Neural cell (in vitro differentiated cells): ENCODE data around the gene SLC23A3. TPM values are rescaled to one million over a fixed set of nuclear protein-coding genes. Genes with fewer than 3 reads are reported as not detected.

Source experiments
- H2AFZ ChIP-seq: fragments of 200-600, 300-800 bp; sonication (generic), shearing (Covaris generic); 2 replicates; pipeline ENCODE4 v1.6.0; 2014; ENCODE audit warnings: low read depth, mild to moderate bottlenecking, antibody characterized with exemption, low read length, moderate library complexity
- H3F3A ChIP-seq: fragments of 200-600 bp; shearing (Covaris generic); 2 replicates; pipeline ENCODE4 v1.6.1; 2016; ENCODE audit warnings: mild to moderate bottlenecking, moderate library complexity, mixed read lengths, antibody characterized with exemption, low read length; ENCODE audit not compliant: insufficient read depth, poor library complexity, severe bottlenecking
- H3K27ac ChIP-seq: fragments of 200-600, 300-800 bp; sonication (generic), shearing (Covaris generic); 2 replicates; pipeline ENCODE4 v1.5.1; 2014; ENCODE audit warnings: mild to moderate bottlenecking, low read length, moderate library complexity
- H3K27me3 ChIP-seq: fragments of 300-800, 200-600 bp; sonication (generic), shearing (Covaris generic); 2 replicates; pipeline ENCODE4 v1.6.0; 2014; ENCODE audit warnings: mild to moderate bottlenecking, low read depth, low read length, moderate library complexity; ENCODE audit not compliant: insufficient read depth
- H3K36me3 ChIP-seq: fragments of 300-800, 200-600 bp; sonication (generic), shearing (Covaris generic); 2 replicates; pipeline ENCODE4 v1.5.1; 2014; ENCODE audit warnings: mild to moderate bottlenecking, antibody characterized with exemption, low read length, moderate library complexity; ENCODE audit not compliant: insufficient read depth
- H3K4me2 ChIP-seq: fragments of 300-800, 200-600 bp; sonication (generic), shearing (Covaris generic); 2 replicates; pipeline ENCODE4 v1.6.0; 2014; ENCODE audit warnings: mild to moderate bottlenecking, low read length
- H3K4me3 ChIP-seq: fragments of 300-800, 200-600 bp; sonication (generic), shearing (Covaris generic); 2 replicates; pipeline ENCODE4 v1.5.1; 2014; ENCODE audit warnings: mild to moderate bottlenecking, low read length, moderate library complexity
- H3K79me2 ChIP-seq: fragments of 200-600 bp; shearing (Covaris generic); replicated peaks from 2 replicates; pipeline ENCODE4 v1.6.0; 2014; ENCODE audit warnings: mild to moderate bottlenecking, low read length, moderate library complexity; ENCODE audit not compliant: insufficient read depth
- H3K9ac ChIP-seq: fragments of 300-800, 200-600 bp; sonication (generic), shearing (Covaris generic); 2 replicates; pipeline ENCODE4 v1.6.1; 2016; ENCODE audit warnings: mild to moderate bottlenecking, low read length, mixed read lengths
- H3K9me2 ChIP-seq: fragments of 200-600 bp; shearing (Covaris generic); 2 replicates; pipeline ENCODE4 v1.6.1; 2016; ENCODE audit warnings: mild to moderate bottlenecking, low read length, mixed read lengths; ENCODE audit not compliant: insufficient read depth
- H3K9me3 ChIP-seq: fragments of 200-600, 300-800 bp; sonication (generic), shearing (Covaris generic); 2 replicates; pipeline ENCODE4 v1.6.1; 2016; ENCODE audit warnings: mild to moderate bottlenecking, mixed run types, low read length, moderate library complexity, mixed read lengths
- H4K20me1 ChIP-seq: fragments of 200-600 bp; shearing (Covaris generic); 2 replicates; pipeline ENCODE4 v1.6.1; 2016; ENCODE audit warnings: mild to moderate bottlenecking, mixed run types; ENCODE audit not compliant: insufficient read depth
- EP300 ChIP-seq: fragments of 450-650 bp; conservative IDR thresholded peaks from 2 replicates; pipeline ENCODE4 v1.6.1; 2014; ENCODE audit warnings: antibody characterized with exemption, mild to moderate bottlenecking, moderate library complexity; ENCODE audit not compliant: poor library complexity, severe bottlenecking
- EZH2 ChIP-seq: fragments of 200-600, 300-800 bp; shearing (Covaris generic), sonication (generic); IDR thresholded peaks from 2 replicates; pipeline ENCODE4 v1.6.1; 2014; ENCODE audit warnings: antibody characterized with exemption, low read length, borderline replicate concordance, mild to moderate bottlenecking; ENCODE audit not compliant: insufficient read depth, poor library complexity, severe bottlenecking
- MXI1 ChIP-seq: fragments of 450-650 bp; conservative IDR thresholded peaks from 2 replicates; pipeline ENCODE4 v1.6.1; 2014; ENCODE audit warnings: antibody characterized with exemption, mild to moderate bottlenecking; ENCODE audit not compliant: poor library complexity, severe bottlenecking
- POLR2AphosphoS5 ChIP-seq: IDR thresholded peaks from 2 replicates; pipeline ENCODE4 v1.6.1; 2012
- RAD21 ChIP-seq: fragments of 450-650 bp; conservative IDR thresholded peaks from 2 replicates; pipeline ENCODE4 v1.6.1; 2014; ENCODE audit warnings: antibody characterized with exemption, mild to moderate bottlenecking, moderate library complexity
- SMC3 ChIP-seq: fragments of 450-650 bp; conservative IDR thresholded peaks from 2 replicates; pipeline ENCODE4 v1.6.1; 2014; ENCODE audit warnings: antibody characterized with exemption, mild to moderate bottlenecking, moderate library complexity; ENCODE audit not compliant: poor library complexity
- TAF1 ChIP-seq: IDR thresholded peaks from 2 replicates; pipeline ENCODE4 v1.6.1; 2012; ENCODE audit warnings: low read depth
- polyA plus RNA-seq: library from polyadenylated mRNA; depleted of rRNA; stranded (reverse); fragments of >200 nt; gene quantifications from 2 replicates; pipeline ENCODE4 v1.2.3, GENCODE V29; 2014
- TF ChIP-seq, protein P1 (sequence below): IDR thresholded peaks from 2 replicates; pipeline ENCODE4 v1.6.1; 2012; ENCODE audit warnings: borderline replicate concordance
- TF ChIP-seq, protein P2 (sequence below): fragments of 450-650 bp; IDR thresholded peaks from 2 replicates; pipeline ENCODE4 v1.5.1; 2014; ENCODE audit warnings: antibody characterized with exemption, mild to moderate bottlenecking, moderate library complexity; ENCODE audit not compliant: poor library complexity, severe bottlenecking

SLC23A3 gene
- polyA plus RNA-seq, 1 donor from 2014 or later: 0.28 TPM

DNA sequence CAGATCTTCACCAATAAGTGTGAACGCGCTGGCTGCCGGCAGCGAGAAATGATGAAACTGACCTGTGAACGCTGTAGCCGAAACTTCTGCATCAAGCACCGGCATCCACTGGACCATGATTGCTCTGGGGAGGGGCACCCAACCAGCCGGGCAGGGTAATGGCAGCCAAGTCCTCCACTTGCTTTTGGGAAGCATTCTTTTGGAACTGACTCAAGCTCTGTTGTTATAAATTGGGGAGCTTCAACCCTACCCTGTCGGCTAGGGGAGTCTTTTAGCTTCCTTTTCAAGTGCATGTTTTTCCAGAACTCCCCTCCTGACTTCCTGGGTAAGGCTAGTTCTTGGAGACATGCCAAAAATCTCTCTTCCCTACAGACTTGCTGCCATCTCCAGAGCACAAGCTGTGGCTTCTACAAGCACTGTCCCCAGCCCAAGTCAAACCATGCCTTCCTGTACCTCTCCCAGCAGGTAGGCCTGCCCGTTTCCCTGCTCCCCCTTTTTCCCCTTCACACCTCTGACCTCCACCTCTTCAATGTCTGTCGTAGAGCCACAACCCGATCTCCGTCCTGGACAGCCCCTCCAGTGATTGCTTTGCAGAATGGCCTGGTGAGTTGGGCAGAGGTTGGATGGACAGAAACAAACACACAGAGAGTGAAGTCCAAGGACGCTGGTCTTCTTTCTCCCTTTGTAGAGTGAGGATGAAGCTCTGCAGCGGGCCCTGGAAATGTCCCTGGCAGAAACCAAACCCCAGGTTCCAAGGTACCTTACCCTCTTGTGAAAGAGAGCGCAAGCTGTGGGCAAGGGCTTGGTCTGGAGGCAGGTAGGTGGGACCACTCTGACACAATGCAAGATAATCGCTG, 38.3 kb upstream of the SLC23A3 start:
- Histone ChIP-seq H3K9me2 (no peaks in the 10 kb centered on the region), H3K27ac (no peak overlapping the region), H3K4me3 (peak overlapping the region; percentile 78), H3K9ac (peak overlapping the region; percentile 90), H2AFZ (no peak overlapping the region), H3K4me2 (no peak overlapping the region), H3K9me3 (no peaks in the 10 kb centered on the region), H3K27me3 (no peaks in the 10 kb centered on the region), H3K79me2 (no peaks in the 10 kb centered on the region), H3K36me3 (no peaks in the 10 kb centered on the region), H3F3A (no peaks in the 10 kb centered on the region), H4K20me1 (no peaks in the 10 kb centered on the region)
- TF ChIP-seq TAF1 (no peak), POLR2AphosphoS5 (no peak), SMC3 (no peak), EP300 (no peak), RAD21 (no peak)

DNA sequence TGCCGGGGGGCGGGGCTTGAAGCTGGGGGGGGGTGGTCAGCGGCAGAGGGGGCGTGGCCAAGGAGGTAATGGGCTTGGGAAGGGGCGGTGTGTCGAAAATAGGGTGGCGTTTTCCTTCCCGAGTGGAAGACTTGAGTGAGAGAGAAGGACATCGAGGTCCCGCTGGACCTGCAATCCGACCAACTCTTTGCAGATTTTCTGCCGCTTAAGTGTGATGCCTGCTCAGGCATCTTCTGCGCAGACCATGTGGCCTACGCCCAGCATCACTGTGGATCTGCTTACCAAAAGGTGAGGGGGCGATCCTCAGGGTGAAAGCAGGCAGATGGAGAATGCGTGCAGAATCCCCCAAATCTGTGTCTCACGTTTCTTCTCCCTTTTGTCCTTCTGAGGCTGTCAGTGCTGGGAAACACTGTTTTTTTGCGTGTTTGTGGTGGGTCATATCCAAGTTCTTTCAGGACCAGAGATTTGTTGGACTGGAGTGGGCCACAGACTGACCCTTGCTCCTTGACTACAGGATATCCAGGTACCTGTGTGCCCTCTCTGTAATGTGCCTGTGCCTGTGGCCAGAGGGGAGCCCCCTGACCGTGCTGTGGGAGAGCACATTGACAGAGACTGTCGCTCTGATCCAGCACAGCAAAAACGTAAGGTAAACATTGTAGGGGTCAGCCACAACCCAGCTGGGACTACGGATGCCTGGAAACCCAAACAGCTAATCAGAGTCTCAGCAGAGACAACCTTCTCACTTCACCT, 37.5 kb upstream of the SLC23A3 start:
- no peak for TF ChIP-seq RAD21
- TF ChIP-seq MXI1: peak; percentile 63
- H3F3A ChIP-seq: no peaks in the 10 kb centered on the region
- H3K79me2 ChIP-seq: no peaks in the 10 kb centered on the region
- peak overlapping the region; percentile 40 for H2AFZ ChIP-seq
- H3K36me3 ChIP-seq: no peaks in the 10 kb centered on the region
- peak overlapping the region; percentile 78 for H3K4me3 ChIP-seq
- no peaks in the 10 kb centered on the region for H3K9me3 ChIP-seq
- peak overlapping the region; percentile 90 for H3K9ac ChIP-seq
- H3K27me3 ChIP-seq: no peaks in the 10 kb centered on the region
- peak overlapping the region; percentile 95 for H3K4me2 ChIP-seq
- H4K20me1 ChIP-seq: no peaks in the 10 kb centered on the region
- peak overlapping the region; percentile 96 for H3K27ac ChIP-seq
- no peaks in the 10 kb centered on the region for H3K9me2 ChIP-seq

DNA sequence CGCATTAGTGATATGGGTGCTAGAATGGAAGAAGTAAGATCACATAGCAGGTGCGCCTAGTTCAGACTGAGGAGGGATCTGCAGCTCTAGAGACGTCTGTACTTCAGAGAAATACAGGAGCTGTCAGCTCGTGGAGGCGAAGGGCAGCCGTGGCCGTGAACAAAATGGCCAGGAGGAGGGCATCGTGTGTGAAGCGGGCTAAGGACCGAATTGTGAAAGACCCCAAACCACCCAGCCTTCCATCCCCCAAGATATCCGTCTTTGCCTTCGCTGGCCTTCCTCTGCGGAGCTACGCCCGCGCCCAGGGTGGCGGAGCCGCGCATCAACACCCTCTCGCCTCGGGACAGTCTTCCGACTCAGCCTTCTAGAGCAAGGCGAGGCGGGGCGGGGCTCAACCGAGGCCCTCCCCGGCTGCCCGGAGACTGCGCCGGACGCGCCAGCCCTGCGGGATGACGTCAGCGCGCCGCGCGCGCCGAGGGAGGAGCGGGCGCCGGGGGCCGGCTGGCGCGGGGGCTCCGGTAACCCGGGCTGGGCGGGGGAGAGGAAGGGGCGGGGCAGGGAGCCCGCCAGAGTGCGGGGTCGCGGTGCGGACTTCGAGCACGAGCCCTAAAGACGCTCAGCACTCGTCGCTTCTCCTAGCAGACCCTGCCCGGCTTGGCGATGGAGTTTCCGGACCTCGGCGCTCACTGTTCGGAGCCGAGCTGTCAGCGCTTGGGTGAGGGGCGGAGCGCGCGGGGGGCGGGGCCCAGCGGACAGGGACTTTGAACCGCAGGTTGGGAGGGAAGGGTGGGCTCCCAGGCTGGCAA, 36.7 kb upstream of the SLC23A3 start, which contains the start of gene ZFAND2B:
TSS of gene ZFAND2B (plus strand) at position 455 of the 806 bp plus-strand sequence. CDS start at position 661, 206 bp downstream.
- Histone ChIP-seq H3K4me3 (peak within 1 kb of the TSS; percentile 78), H3K9ac (peak within 1 kb of the TSS; percentile 90), H3K27me3 (no peaks in the 10 kb centered on the region), H3K9me2 (no peaks in the 10 kb centered on the region), H3K4me2 (peak within 1 kb of the TSS; percentile 95), H3K79me2 (no peaks in the 10 kb centered on the region), H3F3A (no peaks in the 10 kb centered on the region), H3K9me3 (no peaks in the 10 kb centered on the region), H3K27ac (peak within 1 kb of the TSS; percentile 96), H3K36me3 (no peaks in the 10 kb centered on the region), H2AFZ (peak within 1 kb of the TSS; percentile 87), H4K20me1 (no peaks in the 10 kb centered on the region)
- TF ChIP-seq EZH2 (no peak), TAF1 (peak; percentile 93), RAD21 (peak; percentile 47), SMC3 (peak; percentile 65), MXI1 (peak; percentile 72), EP300 (peak; percentile 63), POLR2AphosphoS5 (peak; percentile 97)
- TF ChIP-seq, protein P1, sequence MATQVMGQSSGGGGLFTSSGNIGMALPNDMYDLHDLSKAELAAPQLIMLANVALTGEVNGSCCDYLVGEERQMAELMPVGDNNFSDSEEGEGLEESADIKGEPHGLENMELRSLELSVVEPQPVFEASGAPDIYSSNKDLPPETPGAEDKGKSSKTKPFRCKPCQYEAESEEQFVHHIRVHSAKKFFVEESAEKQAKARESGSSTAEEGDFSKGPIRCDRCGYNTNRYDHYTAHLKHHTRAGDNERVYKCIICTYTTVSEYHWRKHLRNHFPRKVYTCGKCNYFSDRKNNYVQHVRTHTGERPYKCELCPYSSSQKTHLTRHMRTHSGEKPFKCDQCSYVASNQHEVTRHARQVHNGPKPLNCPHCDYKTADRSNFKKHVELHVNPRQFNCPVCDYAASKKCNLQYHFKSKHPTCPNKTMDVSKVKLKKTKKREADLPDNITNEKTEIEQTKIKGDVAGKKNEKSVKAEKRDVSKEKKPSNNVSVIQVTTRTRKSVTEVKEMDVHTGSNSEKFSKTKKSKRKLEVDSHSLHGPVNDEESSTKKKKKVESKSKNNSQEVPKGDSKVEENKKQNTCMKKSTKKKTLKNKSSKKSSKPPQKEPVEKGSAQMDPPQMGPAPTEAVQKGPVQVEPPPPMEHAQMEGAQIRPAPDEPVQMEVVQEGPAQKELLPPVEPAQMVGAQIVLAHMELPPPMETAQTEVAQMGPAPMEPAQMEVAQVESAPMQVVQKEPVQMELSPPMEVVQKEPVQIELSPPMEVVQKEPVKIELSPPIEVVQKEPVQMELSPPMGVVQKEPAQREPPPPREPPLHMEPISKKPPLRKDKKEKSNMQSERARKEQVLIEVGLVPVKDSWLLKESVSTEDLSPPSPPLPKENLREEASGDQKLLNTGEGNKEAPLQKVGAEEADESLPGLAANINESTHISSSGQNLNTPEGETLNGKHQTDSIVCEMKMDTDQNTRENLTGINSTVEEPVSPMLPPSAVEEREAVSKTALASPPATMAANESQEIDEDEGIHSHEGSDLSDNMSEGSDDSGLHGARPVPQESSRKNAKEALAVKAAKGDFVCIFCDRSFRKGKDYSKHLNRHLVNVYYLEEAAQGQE: peak; percentile 91
- TF ChIP-seq, protein P2, sequence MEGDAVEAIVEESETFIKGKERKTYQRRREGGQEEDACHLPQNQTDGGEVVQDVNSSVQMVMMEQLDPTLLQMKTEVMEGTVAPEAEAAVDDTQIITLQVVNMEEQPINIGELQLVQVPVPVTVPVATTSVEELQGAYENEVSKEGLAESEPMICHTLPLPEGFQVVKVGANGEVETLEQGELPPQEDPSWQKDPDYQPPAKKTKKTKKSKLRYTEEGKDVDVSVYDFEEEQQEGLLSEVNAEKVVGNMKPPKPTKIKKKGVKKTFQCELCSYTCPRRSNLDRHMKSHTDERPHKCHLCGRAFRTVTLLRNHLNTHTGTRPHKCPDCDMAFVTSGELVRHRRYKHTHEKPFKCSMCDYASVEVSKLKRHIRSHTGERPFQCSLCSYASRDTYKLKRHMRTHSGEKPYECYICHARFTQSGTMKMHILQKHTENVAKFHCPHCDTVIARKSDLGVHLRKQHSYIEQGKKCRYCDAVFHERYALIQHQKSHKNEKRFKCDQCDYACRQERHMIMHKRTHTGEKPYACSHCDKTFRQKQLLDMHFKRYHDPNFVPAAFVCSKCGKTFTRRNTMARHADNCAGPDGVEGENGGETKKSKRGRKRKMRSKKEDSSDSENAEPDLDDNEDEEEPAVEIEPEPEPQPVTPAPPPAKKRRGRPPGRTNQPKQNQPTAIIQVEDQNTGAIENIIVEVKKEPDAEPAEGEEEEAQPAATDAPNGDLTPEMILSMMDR: peak; percentile 48
